ENCODE data around the gene PXYLP1. TPM values are rescaled to one million over a fixed set of nuclear protein-coding genes. Genes with fewer than 3 reads are reported as not detected.

PXYLP1 gene
- total RNA-seq = 41.5 TPM

GRCh38 chr3:141231101-141231951 is at the start of gene PXYLP1:
TSS of gene PXYLP1 (plus strand) at chr3:141231825. CDS start at chr3:141260176, 28,351 bp downstream.

Other genes with a start within 250 kb of the PXYLP1 start
- gene SPSB4, start 180.5 kb upstream of the PXYLP1 start, total RNA-seq = 7.2 TPM
- gene ZBTB38, start 136.7 kb downstream of the PXYLP1 start, total RNA-seq = 128 TPM